ENCODE data around the gene THSD7A.
"Not testable (repeated sequence)": the region's sequence is repeated elsewhere in the genome, so short reads cannot be mapped to it uniquely, and the experiment has no call there.

Gene THSD7A

DNA sequence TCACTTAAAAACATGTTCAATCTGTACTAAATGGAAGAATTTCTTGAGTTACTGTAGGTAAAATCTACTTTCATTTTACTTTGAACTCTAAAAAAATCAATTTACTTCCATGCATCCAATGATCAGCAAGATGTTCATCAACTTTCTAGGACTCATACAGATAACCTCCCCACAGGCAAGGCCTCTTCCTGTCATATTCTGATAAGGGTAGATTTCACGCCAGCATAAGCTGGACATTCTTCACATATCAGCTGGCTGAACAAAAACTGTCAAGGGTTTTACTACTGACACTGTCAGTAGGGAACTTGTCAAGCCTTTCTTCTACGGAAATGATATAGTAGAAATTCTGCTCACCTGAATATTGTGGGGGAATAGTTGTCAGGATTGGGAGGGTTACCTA, 244.9 kb downstream of the THSD7A start:
- no peak for DNase-seq (ENCODE audit: low spot score)

- DNase-seq (ENCODE audit: low spot score): no peak
Measured at GRCh38 chr7:11584406-11585031, 247.5 kb downstream of the THSD7A start.

DNA sequence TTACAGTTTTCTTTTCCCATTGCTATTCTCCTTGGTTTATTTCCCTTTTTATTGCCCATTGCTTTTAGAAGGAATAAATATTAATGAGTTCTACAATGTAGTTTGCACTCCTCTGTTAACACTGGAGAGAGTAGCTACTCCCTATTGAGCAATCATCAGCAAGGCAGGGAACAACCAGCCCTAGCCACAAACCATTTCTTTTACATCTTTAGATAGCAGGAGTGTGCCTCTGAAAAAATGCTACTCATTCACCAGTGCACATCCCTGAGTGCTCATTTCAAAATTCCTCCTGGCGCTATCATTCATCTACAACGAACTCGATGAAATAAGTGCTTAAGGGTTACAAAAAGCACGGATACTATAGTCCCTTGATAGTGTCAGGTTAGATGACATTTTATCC, 252.9 kb downstream of the THSD7A start:
- no peak for DNase-seq (ENCODE audit: low spot score)

- DNase-seq (ENCODE audit: low spot score): no peak
Measured at GRCh38 chr7:11576310-11576709, 255.7 kb downstream of the THSD7A start.

DNA sequence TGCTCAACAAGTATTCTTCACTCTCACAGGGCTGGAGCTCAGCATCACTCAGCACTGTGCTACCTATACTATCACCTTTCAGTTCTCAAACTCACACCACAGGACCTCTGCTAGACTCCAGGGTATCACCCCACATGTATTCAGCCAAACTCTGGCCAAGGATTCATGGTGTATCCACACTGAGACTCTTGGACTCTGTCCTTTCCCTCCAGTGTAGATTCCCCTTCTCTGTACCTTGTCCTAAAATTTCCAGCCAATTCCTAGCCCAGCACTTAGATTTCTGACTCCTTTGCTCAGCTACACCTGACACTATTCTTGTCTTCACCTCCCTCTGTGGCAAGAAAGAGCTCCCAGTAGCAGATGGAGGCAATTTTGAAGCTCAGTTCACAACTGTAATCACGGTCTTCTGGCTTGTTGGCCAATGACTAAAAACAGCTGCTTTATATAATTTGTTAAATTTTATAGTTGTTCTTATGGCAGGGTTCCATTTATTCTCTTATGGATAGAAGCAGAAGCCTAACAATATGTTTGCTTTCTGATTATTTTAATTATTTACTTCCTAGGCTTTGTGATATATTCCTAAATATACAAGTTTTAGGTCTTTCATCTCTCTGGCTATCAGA, 258.8 kb downstream of the THSD7A start:
- DNase-seq (ENCODE audit: low spot score): no peak

- DNase-seq (ENCODE audit: low spot score): no peak
Measured at GRCh38 chr7:11570922-11571550, 261.0 kb downstream of the THSD7A start.

DNA sequence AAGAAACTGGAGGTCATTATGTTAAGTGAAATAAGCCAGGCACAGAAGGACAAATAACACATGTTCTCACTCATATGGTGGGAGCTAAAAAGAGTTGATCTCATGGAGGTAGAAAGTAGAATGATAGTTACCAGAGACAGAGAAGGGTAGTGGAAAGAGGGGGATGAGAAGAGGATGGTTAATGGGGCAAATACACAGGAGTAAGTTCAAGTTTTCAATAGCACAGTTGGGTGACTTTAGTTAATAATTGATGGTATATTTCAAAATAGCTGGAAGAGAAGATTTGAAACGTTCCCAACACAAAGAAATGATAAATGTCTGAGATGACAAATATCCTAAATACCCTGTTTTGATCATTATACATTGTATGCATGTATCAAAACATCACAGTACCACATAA, 261.8 kb downstream of the THSD7A start:
- no peak for DNase-seq (ENCODE audit: low spot score)

DNA sequence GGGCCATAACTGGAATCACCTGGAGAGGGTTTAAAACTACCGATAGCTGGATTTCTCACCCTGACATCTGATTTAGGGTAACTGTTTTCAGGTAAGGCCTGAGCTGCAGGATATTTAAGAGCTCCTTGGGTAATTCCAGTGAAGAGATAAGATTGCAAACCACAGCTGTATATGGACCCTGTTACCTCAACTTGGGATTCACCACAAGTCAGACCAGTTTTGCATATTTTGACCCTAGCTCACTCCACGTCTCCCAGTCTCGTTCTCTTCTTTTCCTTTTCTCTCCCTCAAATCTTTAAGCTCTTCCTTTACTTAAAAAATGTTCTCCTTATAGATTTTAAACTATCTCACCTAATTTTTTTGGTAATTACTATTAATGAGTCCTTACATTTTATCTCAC, 264.4 kb downstream of the THSD7A start:
- no peak for DNase-seq (ENCODE audit: low spot score)

GRCh38 chr7:11557627-11558026, 274.4 kb downstream of the THSD7A start:
- peak; percentile 20 for DNase-seq (ENCODE audit: low spot score)

GRCh38 chr7:11552676-11553296, 279.2 kb downstream of the THSD7A start:
- DNase-seq (ENCODE audit: low spot score): no peak

DNA sequence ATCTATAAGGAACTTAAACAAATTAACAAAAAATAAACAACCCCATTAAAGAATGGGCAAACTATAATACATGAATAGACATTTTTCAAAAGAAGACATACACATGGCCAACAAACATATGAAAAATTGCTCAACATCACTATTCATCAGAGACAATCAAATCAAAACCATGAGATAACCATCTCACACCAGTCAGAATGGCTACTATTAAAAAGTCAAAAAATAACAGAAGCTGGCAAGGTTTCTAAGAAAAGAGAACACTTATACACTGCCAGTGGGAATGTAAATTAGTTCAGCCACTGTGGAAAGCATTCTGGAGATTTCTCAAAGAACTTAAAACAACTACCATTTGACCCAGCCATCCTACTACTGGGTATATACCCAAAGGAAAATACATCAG, 280.5 kb downstream of the THSD7A start:
- DNase-seq (ENCODE audit: low spot score): no peak

GRCh38 chr7:11548532-11548931, 283.5 kb downstream of the THSD7A start:
- DNase-seq (ENCODE audit: low spot score): no peak

GRCh38 chr7:11541330-11541729, 290.7 kb downstream of the THSD7A start:
- DNase-seq (ENCODE audit: low spot score): no peak

GRCh38 chr7:11540271-11540761, 291.7 kb downstream of the THSD7A start:
- no peak for DNase-seq (ENCODE audit: low spot score)

DNA sequence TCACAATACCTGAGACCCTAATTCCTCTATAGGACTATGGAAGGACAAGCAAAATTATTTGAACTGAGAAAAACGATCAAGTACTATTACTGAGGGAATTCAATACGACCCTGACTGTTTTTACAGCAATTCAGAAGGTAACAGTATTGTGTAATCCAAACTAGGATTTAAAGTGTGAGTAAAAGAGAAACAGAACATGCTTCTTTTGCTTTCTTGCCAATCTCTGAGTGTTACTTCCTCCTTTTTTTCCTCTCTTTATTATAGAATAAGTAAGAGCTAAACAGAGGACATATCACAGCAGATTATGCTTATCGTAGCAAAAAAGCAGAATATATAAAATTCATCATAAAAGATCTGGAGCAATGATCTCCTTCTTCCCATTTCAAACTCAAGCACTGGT, 292.1 kb downstream of the THSD7A start:
- no peak for DNase-seq (ENCODE audit: low spot score)

DNA sequence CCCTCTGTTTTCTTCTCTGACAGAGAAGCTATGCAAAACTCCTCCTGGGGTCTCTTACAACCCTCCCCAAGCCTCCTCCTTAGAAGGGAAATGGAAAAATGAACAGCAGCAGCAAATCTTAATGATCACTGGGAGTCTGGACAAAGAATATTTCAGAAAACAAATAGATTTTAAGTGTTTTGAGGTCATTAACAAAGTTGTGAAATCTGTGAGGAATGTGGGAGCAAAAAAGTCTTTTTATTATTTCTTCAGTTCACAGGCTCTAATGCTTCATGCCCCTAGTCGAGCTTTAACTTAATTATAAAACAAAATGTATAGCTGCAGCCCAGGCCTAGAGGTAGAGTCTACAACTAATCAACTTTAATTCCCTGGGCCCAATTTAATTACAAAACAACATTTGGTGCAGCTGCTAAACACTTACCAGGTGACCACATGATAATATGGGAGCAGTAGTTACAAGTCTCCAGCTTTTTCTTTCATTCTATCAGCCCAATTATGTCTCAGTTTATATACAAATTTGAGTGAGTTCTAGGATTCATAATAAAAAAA, 293.2 kb downstream of the THSD7A start:
- no peak for DNase-seq (ENCODE audit: low spot score)

GRCh38 chr7:11533229-11533820, 298.7 kb downstream of the THSD7A start:
- no peak for DNase-seq (ENCODE audit: low spot score)

- DNase-seq (ENCODE audit: low spot score): no peak
Measured at GRCh38 chr7:11529382-11529781, 302.6 kb downstream of the THSD7A start.

GRCh38 chr7:11527707-11528106, 304.3 kb downstream of the THSD7A start:
- no peak for DNase-seq (ENCODE audit: low spot score)

DNA sequence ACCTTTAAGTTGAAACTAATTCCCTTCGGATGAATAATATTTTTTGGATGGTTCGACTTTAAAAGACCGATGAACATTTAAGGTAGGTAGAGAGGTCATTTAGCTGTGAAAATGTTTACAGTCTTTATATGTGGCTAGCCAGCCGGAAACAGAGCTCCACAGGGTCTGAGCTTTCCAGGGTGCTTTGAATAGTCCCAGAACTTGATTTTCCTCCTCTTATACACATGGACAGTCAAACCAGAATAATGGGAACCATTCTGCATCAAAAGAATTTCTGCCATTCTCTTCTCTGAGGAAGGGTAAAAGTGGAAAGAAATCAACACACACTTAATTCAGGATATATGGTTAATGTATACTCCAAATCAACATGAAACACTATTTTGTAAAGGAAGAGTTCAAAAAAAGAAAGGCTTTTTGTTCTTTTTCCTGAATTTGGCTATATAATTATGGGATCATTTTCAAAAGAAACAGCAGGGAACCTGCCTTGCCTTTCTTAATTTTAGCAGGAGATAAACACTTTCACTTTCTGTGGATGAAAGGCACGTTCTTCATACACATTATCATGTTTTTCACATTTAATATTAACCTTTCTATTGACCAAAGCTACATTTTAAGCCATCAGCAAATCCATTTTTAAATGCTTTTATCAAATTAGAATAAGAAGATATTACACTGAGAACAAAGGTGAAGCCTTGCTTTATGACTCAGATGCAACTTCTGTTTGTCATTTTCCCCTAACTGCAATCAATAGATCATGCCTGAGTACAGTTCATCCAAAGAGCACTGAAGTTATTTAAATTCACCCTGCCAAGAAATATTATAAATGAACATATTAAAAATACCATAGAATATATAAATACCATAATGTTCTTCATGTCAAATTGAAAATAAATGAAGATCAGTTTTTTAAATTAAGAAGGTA, 307.3 kb downstream of the THSD7A start:
- no peak for DNase-seq (ENCODE audit: low spot score)

DNA sequence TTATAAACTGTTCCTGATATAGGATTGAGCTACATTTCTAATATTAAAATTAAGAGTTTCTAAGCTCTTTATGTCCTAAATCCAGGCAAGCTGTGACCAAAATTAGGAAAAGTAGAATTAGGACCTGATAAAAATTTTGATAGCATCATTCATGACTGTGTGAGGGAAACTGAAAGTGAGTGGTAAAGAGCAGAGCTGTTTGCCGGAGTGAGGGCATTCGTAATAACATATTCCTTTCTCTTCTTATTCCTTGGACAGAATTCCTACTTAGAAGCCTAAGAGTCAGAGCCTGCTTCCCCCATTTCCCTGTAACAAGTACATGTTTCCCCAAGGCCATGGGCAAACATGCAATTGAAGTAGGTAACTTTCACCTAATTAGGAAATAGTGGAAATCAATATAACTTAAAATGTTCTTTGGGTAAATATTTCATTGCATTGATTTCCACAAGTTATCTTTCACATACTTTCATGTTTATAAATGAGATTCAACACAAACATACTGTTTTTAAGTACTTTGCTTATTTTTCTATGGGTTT, 310.0 kb downstream of the THSD7A start:
- not testable (repeated sequence) for DNase-seq (ENCODE audit: low spot score)
